ENCODE results near the gene NDC1.

Gene NDC1

DNA sequence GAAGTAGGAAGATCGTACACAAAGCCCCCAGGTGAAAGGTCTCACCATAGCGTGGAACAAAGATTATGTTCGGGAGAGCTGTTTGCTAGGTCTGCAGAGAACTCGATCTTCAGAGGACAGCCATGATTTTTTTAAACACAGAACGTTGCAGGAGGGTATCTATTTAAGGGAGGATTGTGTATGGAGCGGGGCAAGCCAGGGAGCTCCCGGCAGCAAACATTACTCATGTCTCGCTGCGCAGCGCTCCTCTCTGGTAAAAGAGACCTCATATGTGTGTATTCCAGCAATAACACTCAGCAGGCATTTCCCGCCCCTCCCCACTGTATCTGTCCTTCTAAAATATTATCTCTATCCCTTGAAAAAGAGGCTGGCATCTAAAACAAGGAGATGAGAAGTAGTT, 101.8 kb downstream of the NDC1 start:
- Histone ChIP-seq H3K4me3 (ENCODE audit: low read length) (no peak overlapping the region), H3K27me3 (ENCODE audit: control insufficient read depth, insufficient read depth, low read length) (peaks cover 72% of the 10 kb centered on the region), H3K9ac (ENCODE audit: low read length) (no peak overlapping the region), H3K36me3 (ENCODE audit: control insufficient read depth, low read depth, low read length) (no peaks in the 10 kb centered on the region), H3K27ac (ENCODE audit: low read length) (no peak overlapping the region), H3K9me3 (ENCODE audit: control insufficient read depth, low read depth, low read length) (no peaks in the 10 kb centered on the region), H3K4me1 (ENCODE audit: control insufficient read depth, low read depth, low read length) (no peaks in the 10 kb centered on the region)

- Histone ChIP-seq H3K9ac (ENCODE audit: low read length) (no peak overlapping the region), H3K27ac (ENCODE audit: low read length) (no peak overlapping the region), H3K4me1 (ENCODE audit: control insufficient read depth, low read depth, low read length) (no peaks in the 10 kb centered on the region), H3K9me3 (ENCODE audit: control insufficient read depth, low read depth, low read length) (no peaks in the 10 kb centered on the region), H3K4me3 (ENCODE audit: low read length) (no peak overlapping the region), H3K27me3 (ENCODE audit: control insufficient read depth, insufficient read depth, low read length) (peaks cover 67% of the 10 kb centered on the region), H3K36me3 (ENCODE audit: control insufficient read depth, low read depth, low read length) (no peaks in the 10 kb centered on the region)
Observed at GRCh38 chr1:53735681-53736080, 102.4 kb downstream of the NDC1 start.

GRCh38 chr1:53735261-53735660, 102.8 kb downstream of the NDC1 start:
- H3K4me3 ChIP-seq (ENCODE audit: low read length): no peak overlapping the region
- H3K4me1 ChIP-seq (ENCODE audit: control insufficient read depth, low read depth, low read length): no peaks in the 10 kb centered on the region
- no peak overlapping the region for H3K9ac ChIP-seq (ENCODE audit: low read length)
- H3K9me3 ChIP-seq (ENCODE audit: control insufficient read depth, low read depth, low read length): no peaks in the 10 kb centered on the region
- peaks cover 63% of the 10 kb centered on the region for H3K27me3 ChIP-seq (ENCODE audit: control insufficient read depth, insufficient read depth, low read length)
- no peaks in the 10 kb centered on the region for H3K36me3 ChIP-seq (ENCODE audit: control insufficient read depth, low read depth, low read length)
- H3K27ac ChIP-seq (ENCODE audit: low read length): no peak overlapping the region

GRCh38 chr1:53734650-53735211, 103.4 kb downstream of the NDC1 start:
- Histone ChIP-seq H3K27me3 (ENCODE audit: control insufficient read depth, insufficient read depth, low read length) (peaks cover 57% of the 10 kb centered on the region), H3K36me3 (ENCODE audit: control insufficient read depth, low read depth, low read length) (no peaks in the 10 kb centered on the region), H3K27ac (ENCODE audit: low read length) (no peak overlapping the region), H3K9me3 (ENCODE audit: control insufficient read depth, low read depth, low read length) (no peaks in the 10 kb centered on the region), H3K9ac (ENCODE audit: low read length) (no peak overlapping the region), H3K4me3 (ENCODE audit: low read length) (no peak overlapping the region), H3K4me1 (ENCODE audit: control insufficient read depth, low read depth, low read length) (no peaks in the 10 kb centered on the region)

DNA sequence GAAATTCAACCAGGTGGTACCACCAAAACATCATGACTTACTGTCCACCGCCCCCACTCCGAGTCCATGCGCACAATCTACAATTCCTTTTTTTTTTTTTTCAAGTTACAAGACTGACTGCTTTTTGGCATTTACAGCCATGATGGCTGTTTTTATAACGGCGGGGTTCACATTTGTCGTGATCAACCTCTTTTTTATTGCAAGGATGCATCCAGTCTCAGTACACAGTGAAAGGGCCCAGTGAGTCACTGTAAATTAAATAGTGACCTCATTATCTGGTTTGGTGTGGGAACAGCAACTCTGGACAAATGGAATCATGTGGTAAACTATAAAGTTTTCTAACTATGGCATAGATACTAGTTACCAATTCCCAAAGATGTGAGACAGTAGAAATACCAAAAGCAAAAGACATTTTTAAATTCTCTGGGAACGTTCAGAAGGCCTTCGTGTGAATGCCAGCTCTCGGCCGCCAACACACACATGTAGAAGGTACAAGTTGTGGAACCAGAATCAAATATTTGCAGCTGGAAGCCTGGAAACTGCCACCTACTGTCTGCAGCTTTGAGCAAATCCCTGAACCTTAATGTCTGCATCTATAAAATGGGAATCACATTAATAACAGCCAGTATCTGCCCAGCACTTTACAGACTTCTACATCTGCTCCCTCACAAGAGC, 104.0 kb downstream of the NDC1 start:
- H3K9ac ChIP-seq (ENCODE audit: low read length): no peak overlapping the region
- H3K36me3 ChIP-seq (ENCODE audit: control insufficient read depth, low read depth, low read length): no peaks in the 10 kb centered on the region
- peaks cover 52% of the 10 kb centered on the region for H3K27me3 ChIP-seq (ENCODE audit: control insufficient read depth, insufficient read depth, low read length)
- no peaks in the 10 kb centered on the region for H3K4me1 ChIP-seq (ENCODE audit: control insufficient read depth, low read depth, low read length)
- no peak overlapping the region for H3K4me3 ChIP-seq (ENCODE audit: low read length)
- H3K9me3 ChIP-seq (ENCODE audit: control insufficient read depth, low read depth, low read length): no peaks in the 10 kb centered on the region
- H3K27ac ChIP-seq (ENCODE audit: low read length): no peak overlapping the region

GRCh38 chr1:53733447-53733931, 104.6 kb downstream of the NDC1 start:
- Histone ChIP-seq H3K27ac (ENCODE audit: low read length) (no peak overlapping the region), H3K4me1 (ENCODE audit: control insufficient read depth, low read depth, low read length) (no peaks in the 10 kb centered on the region), H3K9me3 (ENCODE audit: control insufficient read depth, low read depth, low read length) (no peaks in the 10 kb centered on the region), H3K4me3 (ENCODE audit: low read length) (no peak overlapping the region), H3K9ac (ENCODE audit: low read length) (no peak overlapping the region), H3K27me3 (ENCODE audit: control insufficient read depth, insufficient read depth, low read length) (peaks cover 47% of the 10 kb centered on the region), H3K36me3 (ENCODE audit: control insufficient read depth, low read depth, low read length) (no peaks in the 10 kb centered on the region)

DNA sequence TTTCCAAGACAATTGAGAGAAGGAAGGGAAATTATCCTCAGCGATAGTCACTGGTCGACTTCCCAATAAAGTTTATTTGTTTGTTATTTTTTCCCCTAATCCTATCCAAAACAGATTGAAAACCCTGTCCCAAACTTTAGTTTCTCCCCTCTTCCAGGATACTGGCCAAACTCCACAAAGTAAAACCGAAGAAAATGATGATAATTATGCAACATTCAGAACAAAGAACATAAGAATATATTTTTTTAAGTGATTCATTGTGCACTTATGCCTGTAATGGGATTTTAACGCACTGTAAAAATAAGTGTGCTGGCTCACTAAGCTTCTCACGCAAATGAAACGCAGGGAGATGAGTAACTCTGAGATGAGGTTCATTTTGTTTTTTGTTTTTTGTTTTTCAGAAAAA, 105.2 kb downstream of the NDC1 start:
- no peak overlapping the region for H3K9ac ChIP-seq (ENCODE audit: low read length)
- H3K27me3 ChIP-seq (ENCODE audit: control insufficient read depth, insufficient read depth, low read length): peaks cover 42% of the 10 kb centered on the region
- H3K27ac ChIP-seq (ENCODE audit: low read length): no peak overlapping the region

GRCh38 chr1:53732409-53732808, 105.7 kb downstream of the NDC1 start:
- no peaks in the 10 kb centered on the region for H3K9me3 ChIP-seq (ENCODE audit: control insufficient read depth, low read depth, low read length)
- H3K27me3 ChIP-seq (ENCODE audit: control insufficient read depth, insufficient read depth, low read length): peaks cover 37% of the 10 kb centered on the region
- H3K4me1 ChIP-seq (ENCODE audit: control insufficient read depth, low read depth, low read length): no peaks in the 10 kb centered on the region
- no peak overlapping the region for H3K27ac ChIP-seq (ENCODE audit: low read length)
- no peak overlapping the region for H3K4me3 ChIP-seq (ENCODE audit: low read length)
- H3K36me3 ChIP-seq (ENCODE audit: control insufficient read depth, low read depth, low read length): no peaks in the 10 kb centered on the region
- no peak overlapping the region for H3K9ac ChIP-seq (ENCODE audit: low read length)

More for the DNA sequence above, 105.2 kb downstream of the NDC1 start:
- no peaks in the 10 kb centered on the region for H3K36me3 ChIP-seq (ENCODE audit: control insufficient read depth, low read depth, low read length)
- H3K9me3 ChIP-seq (ENCODE audit: control insufficient read depth, low read depth, low read length): no peaks in the 10 kb centered on the region
- H3K4me3 ChIP-seq (ENCODE audit: low read length): no peak overlapping the region
- H3K4me1 ChIP-seq (ENCODE audit: control insufficient read depth, low read depth, low read length): no peaks in the 10 kb centered on the region

GRCh38 chr1:53731779-53732305, 106.3 kb downstream of the NDC1 start:
- H3K9ac ChIP-seq (ENCODE audit: low read length): no peak overlapping the region

DNA sequence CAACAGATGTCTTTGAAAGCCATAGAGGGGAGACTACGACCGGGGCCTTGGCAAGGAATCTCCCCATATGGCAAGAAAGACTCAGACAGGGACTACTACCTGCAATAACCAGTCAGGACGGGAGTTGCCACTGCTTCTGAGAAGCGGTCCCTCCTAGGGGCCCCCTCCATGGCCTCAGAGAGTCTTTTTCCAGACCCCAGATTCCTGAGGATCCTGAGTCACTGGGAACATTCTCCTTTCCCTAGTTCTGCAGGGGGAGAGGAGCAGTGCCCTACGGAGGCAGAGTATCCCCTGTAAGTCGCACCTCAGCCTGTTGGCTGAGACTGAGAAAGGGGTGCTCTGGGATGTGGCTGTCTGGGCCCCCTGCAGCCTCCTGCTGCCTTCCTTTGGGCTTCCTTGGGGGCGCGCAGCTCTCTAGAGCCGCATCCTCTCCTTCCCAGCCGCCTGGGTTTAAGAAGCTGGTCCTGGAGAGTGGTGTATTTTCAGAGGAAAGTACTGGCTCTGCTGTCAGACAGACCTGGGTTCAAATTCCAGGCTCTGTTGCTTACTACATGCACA, 107.0 kb downstream of the NDC1 start:
- Histone ChIP-seq H3K27ac (ENCODE audit: low read length) (no peak overlapping the region), H3K9ac (ENCODE audit: low read length) (no peak overlapping the region), H3K27me3 (ENCODE audit: control insufficient read depth, insufficient read depth, low read length) (peaks cover 24% of the 10 kb centered on the region)

More at GRCh38 chr1:53731779-53732305, 106.3 kb downstream of the NDC1 start:
- H3K4me1 ChIP-seq (ENCODE audit: control insufficient read depth, low read depth, low read length): no peaks in the 10 kb centered on the region
- H3K27me3 ChIP-seq (ENCODE audit: control insufficient read depth, insufficient read depth, low read length): peaks cover 31% of the 10 kb centered on the region
- H3K4me3 ChIP-seq (ENCODE audit: low read length): no peak overlapping the region
- H3K9me3 ChIP-seq (ENCODE audit: control insufficient read depth, low read depth, low read length): no peaks in the 10 kb centered on the region
- no peak overlapping the region for H3K27ac ChIP-seq (ENCODE audit: low read length)
- no peaks in the 10 kb centered on the region for H3K36me3 ChIP-seq (ENCODE audit: control insufficient read depth, low read depth, low read length)

DNA sequence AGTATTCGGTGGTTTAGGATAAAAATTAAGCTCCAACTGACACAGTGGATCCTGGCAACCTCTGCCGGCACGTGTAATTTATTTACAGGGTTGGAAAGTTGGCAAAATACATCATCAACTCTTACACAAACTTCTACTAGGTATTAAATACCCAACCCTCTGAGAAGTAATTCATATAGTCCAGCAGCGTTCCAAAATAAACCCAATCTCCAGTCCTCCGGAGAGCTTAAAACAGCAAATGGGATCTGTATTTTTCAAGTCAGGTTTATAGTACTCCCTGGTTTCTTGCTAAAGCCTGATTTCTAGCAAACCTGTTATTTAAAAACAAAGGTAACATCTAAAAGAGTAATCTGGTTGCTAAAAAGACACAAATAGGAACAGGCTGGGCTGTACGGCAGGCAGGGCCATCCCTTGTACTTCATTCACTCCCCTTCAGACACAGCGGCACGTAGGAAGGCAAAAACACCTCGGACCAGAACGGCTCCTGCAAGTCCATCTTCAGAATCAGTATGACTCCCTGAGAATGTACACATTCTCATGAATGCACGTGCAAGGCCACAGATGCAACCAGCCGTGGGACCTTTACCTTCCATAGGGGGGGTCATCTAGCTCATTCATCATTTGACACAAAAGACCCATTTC, 107.8 kb downstream of the NDC1 start:
- Histone ChIP-seq H3K27me3 (ENCODE audit: control insufficient read depth, insufficient read depth, low read length) (peaks cover 16% of the 10 kb centered on the region), H3K4me3 (ENCODE audit: low read length) (no peak overlapping the region), H3K4me1 (ENCODE audit: control insufficient read depth, low read depth, low read length) (no peaks in the 10 kb centered on the region), H3K36me3 (ENCODE audit: control insufficient read depth, low read depth, low read length) (no peaks in the 10 kb centered on the region), H3K9me3 (ENCODE audit: control insufficient read depth, low read depth, low read length) (no peaks in the 10 kb centered on the region), H3K9ac (ENCODE audit: low read length) (no peak overlapping the region), H3K27ac (ENCODE audit: low read length) (no peak overlapping the region)

More for the DNA sequence above, 107.0 kb downstream of the NDC1 start:
- Histone ChIP-seq H3K4me3 (ENCODE audit: low read length) (no peak overlapping the region), H3K36me3 (ENCODE audit: control insufficient read depth, low read depth, low read length) (no peaks in the 10 kb centered on the region), H3K4me1 (ENCODE audit: control insufficient read depth, low read depth, low read length) (no peaks in the 10 kb centered on the region), H3K9me3 (ENCODE audit: control insufficient read depth, low read depth, low read length) (no peaks in the 10 kb centered on the region)
